ENCODE results near the gene ANKRD12.

- TF ChIP-seq CTCF (IDR thresholded peaks at IDR 0.05; ENCODE audit: insufficient read depth, low read length, poor library complexity, severe bottlenecking) (no peak), EZH2phosphoT487 (conservative IDR thresholded peaks at IDR 0.05; ENCODE audit: low read length) (no peak)
Measured at GRCh38 chr18:9199681-9200080, 63.1 kb downstream of the ANKRD12 start.
